ENCODE data around the gene PILRA.
A peak's percentile ranks its signal among the peaks of the same experiment; 100 is the strongest.

Gene PILRA

DNA sequence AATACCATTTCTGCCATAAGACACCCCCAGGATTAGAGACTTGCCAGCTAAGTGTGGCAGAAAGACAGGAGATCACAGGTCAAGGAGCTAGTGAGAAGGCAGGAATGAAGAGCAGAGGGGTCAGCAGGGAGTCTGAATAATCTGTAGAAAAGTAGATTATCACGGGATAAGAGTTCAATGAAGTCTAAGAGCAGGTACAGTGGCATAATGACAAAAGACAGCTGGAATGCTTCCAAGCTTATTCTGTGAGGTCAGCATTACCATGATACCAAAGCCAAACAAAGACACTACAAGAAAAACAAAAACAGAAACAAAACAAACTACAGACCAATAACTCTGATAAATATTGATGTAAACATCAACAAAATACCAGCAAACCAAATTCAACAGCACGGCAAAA lies 20.8 kb downstream of the PILRA start:
- TF ChIP-seq, protein P1, sequence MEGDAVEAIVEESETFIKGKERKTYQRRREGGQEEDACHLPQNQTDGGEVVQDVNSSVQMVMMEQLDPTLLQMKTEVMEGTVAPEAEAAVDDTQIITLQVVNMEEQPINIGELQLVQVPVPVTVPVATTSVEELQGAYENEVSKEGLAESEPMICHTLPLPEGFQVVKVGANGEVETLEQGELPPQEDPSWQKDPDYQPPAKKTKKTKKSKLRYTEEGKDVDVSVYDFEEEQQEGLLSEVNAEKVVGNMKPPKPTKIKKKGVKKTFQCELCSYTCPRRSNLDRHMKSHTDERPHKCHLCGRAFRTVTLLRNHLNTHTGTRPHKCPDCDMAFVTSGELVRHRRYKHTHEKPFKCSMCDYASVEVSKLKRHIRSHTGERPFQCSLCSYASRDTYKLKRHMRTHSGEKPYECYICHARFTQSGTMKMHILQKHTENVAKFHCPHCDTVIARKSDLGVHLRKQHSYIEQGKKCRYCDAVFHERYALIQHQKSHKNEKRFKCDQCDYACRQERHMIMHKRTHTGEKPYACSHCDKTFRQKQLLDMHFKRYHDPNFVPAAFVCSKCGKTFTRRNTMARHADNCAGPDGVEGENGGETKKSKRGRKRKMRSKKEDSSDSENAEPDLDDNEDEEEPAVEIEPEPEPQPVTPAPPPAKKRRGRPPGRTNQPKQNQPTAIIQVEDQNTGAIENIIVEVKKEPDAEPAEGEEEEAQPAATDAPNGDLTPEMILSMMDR (IDR thresholded peaks at IDR 0.05; ENCODE audit: low read depth, low read length, missing control alignments): no peak
- DNase-seq (ENCODE audit: low read depth): no peak
- no peak overlapping the region for H3K4me3 ChIP-seq (ENCODE audit: low read depth, low read length)

DNA sequence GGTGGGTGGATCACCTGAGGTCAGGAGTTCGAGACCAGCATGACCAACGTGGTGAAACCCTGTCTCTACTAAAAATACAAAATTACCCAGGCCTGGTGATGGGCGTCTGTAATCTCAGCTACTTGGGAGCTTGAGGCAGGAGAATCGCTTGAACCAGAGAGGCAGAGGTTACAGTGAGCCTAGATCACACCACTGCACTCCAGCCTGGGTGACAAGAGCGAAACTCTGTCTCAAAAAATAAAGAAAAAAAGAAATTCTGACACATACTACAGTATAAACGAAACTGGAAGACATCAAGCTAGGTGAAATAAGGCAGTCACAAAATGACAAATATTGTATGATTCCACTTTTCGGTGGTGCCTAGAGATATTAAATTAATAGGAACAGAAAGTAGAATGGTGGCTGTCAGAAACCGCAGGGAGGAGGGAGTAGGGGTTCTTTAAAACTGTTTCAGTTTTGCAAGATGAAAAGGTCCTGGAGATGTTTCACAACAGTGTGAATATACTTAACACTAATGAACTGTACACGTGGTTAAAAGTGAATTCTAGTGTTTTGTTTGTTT lies 23.2 kb downstream of the PILRA start:
- TF ChIP-seq, protein P1 (IDR thresholded peaks at IDR 0.05; ENCODE audit: low read depth, low read length, missing control alignments): no peak
- peak; percentile 88 for DNase-seq (ENCODE audit: low read depth)
- H3K4me3 ChIP-seq (ENCODE audit: low read depth, low read length): no peak overlapping the region

DNA sequence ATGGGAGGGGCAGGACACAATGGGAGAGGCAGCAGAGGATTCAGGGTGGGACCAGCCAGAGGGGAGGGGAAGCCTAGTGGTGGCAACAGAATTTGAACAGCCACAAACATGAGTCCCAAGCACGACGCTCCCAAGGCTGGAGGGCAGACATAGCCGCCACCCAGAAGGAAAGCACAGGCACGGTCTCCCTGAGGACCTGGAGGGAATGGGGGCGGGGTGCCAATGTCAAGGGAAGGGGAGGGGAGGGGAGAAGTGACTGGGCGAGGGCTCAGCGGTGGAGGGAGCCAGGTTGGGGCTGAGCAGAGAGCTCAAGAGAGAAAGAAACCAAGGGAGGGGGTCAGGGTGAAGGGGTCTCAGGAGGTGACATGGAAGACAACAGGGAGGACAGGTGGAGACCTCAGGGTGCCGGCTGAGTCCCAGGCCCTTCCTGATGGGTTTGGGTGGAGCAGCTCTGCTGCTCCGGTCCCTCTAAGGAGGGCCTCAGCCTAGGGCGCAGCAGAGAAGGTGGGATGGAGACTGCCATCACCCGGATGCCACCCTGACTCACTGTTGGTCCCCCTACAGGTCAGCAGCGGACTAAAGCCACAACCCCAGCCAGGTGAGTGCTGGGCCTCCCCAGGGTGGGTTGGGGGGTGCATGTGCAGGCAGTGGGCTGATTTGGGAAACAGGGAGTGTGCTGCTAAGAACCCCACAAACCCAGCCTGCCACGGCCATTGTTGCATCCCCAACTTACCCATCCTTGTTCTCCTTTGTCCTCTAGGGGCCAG lies 24.2 kb downstream of the PILRA start:
- no peak for DNase-seq (ENCODE audit: low read depth)
- H3K4me3 ChIP-seq (ENCODE audit: low read depth, low read length): no peak overlapping the region
- TF ChIP-seq, protein P1 (IDR thresholded peaks at IDR 0.05; ENCODE audit: low read depth, low read length, missing control alignments): peak; percentile 12

DNA sequence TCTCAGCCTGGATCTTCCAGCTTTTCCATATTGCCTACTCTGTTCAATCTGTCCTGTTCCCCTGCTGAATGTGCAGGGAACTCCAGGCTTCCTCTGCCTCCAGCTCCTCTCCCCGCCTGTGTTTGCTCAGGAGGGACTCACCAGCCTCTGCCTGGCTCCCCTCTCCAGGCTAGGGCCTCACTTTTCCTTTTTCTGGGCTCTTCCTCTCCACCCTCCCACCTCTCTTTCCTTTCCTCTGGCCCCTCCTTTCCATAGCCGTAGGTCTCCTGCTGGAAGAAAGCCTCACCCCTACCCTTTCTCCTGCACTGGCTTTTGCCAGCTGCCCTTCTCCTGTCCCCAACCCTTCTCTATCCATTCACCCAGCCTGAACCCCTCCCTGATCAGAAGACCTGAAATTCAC lies 25.0 kb downstream of the PILRA start:
- TF ChIP-seq, protein P1 (IDR thresholded peaks at IDR 0.05; ENCODE audit: low read depth, low read length, missing control alignments): no peak
- H3K4me3 ChIP-seq (ENCODE audit: low read depth, low read length): no peak overlapping the region
- DNase-seq (ENCODE audit: low read depth): no peak

DNA sequence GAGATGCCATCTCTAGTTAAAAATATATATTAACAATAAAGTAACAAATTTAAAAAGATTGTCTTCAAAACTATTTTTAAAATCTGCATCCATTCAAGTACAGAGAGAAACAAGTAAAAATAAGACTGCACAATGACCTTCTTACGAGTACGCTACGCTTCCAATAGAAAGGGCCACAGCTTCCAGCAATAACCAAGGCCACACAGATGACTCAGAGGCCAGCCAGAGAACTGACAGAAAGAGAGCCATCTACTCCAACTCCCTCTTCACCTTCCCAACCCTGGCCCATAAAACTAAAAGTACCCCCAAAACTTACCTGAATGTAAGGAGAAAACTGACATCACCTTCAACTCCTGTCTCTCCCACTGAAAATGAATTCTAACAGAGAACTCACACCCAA lies 26.8 kb downstream of the PILRA start:
- no peak for DNase-seq (ENCODE audit: low read depth)
- H3K4me3 ChIP-seq (ENCODE audit: low read depth, low read length): no peak overlapping the region
- TF ChIP-seq, protein P1 (IDR thresholded peaks at IDR 0.05; ENCODE audit: low read depth, low read length, missing control alignments): no peak

DNA sequence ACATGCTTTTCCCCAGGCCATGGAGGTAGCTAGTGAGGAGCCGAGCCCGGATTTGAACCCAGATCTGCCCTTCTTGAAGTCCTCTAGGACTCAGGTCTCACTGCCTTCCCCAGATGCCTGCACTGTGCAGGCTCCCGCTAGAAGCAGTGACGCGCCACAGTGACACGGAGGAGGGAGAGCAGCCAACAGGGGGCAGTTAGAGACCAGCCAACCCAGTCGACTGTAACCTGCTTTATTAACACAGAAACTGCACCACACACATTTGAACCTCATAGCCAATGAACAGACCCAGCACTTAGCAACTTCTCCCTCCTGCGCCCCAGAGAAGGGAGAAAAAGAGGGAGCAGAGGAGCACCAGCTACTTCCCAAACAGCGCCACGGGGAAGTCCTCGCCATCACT lies 27.4 kb downstream of the PILRA start:
- TF ChIP-seq, protein P1 (IDR thresholded peaks at IDR 0.05; ENCODE audit: low read depth, low read length, missing control alignments): no peak
- no peak for DNase-seq (ENCODE audit: low read depth)
- no peak overlapping the region for H3K4me3 ChIP-seq (ENCODE audit: low read depth, low read length)

DNA sequence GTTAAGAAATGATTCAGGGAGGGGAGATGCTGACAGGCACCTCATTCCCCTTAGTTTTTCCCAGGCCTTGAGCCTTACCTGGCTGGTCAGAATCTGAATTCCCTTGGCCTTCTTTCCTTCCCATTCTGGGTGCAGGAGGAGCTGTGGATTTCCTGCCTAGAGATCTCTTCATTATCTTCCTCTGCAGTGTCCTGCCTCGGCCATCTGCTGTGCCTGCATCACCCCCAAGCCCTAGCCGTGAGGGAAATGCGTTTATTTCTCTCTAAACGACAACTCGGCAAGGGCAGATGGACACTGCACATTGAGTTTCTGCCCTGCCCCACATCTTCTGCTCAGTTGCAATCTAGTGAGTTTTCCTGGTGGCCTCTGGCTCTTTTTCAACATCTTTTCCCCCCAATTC lies 28.5 kb downstream of the PILRA start:
- TF ChIP-seq, protein P1 (IDR thresholded peaks at IDR 0.05; ENCODE audit: low read depth, low read length, missing control alignments): no peak
- no peak overlapping the region for H3K4me3 ChIP-seq (ENCODE audit: low read depth, low read length)
- DNase-seq (ENCODE audit: low read depth): no peak
